Tibial nerve (tissue), 4 donors: ENCODE measurements around the gene CHN1. TPM values are rescaled to one million over a fixed set of nuclear protein-coding genes. Genes with fewer than 3 reads are reported as not detected.

ENCODE experiments used
- DNase-seq, 2 donors: peaks; one replicate each; pipeline ENCODE4 v3.0.0-alpha.2; 2019; ENCODE audit warnings: low spot score in 2 of 2
- H3K27ac ChIP-seq, 4 donors: fragments of 200-600 bp; sonication (generic) in 3 of 4; one replicate each; pipeline ENCODE4 v1.5.1; 2017 to 2019; ENCODE audit warnings: mild to moderate bottlenecking in 1 of 4
- H3K27me3 ChIP-seq, 2 donors: fragments of 200-600 bp; sonication (generic) in 1 of 2; one replicate each; pipeline versions ENCODE4 v1.5.1 to v1.6.0; 2017 to 2019
- H3K36me3 ChIP-seq, 3 donors: fragments of 200-600 bp; sonication (generic); one replicate each; pipeline ENCODE4 v1.5.1; 2018 to 2019
- H3K4me1 ChIP-seq, 4 donors: fragments of 200-600 bp; sonication (generic) in 3 of 4; one replicate each; pipeline ENCODE4 v1.5.1; 2017 to 2019
- H3K4me3 ChIP-seq, 4 donors: fragments of 200-600 bp; sonication (generic) in 3 of 4; one replicate each; pipeline ENCODE4 v1.5.1; 2017 to 2019; ENCODE audit warnings: mild to moderate bottlenecking in 1 of 4, moderate library complexity in 1 of 4
- H3K9me3 ChIP-seq, 4 donors: fragments of 200-600 bp; sonication (generic) in 3 of 4; one replicate each; pipeline ENCODE4 v1.5.1; 2017 to 2019
- EP300 ChIP-seq, 2 donors: sonication (generic); formaldehyde crosslinking; IDR thresholded peaks; one replicate each; pipeline ENCODE4 v1.6.1; 2017; ENCODE audit warnings: antibody characterized with exemption in 2 of 2, mild to moderate bottlenecking in 1 of 2
- POLR2A ChIP-seq, 2 donors: fragments of 450-650 bp; IDR thresholded peaks; one replicate each; pipeline ENCODE4 v1.6.1; 2017; ENCODE audit warnings: antibody characterized with exemption in 2 of 2, mild to moderate bottlenecking in 2 of 2, moderate library complexity in 2 of 2
- WGBS, 2 donors: methylation state at CpG; one replicate each; pipeline ENCODE4 v1.1.5; 2018; 5-methylcytosine and 5-hydroxymethylcytosine counted together
- total RNA-seq, 4 donors: library from RNA; depleted of rRNA; stranded (reverse); fragments of >200 nt; gene quantifications; one replicate each; pipeline ENCODE4 v1.1.0, GENCODE V29; 2016
- TF ChIP-seq, protein P1 (sequence below), 5 experiments: fragments of 200-600 bp in 3 of 5; fragments of 450-650 bp in 2 of 5; sonication (generic) in 3 of 5; IDR thresholded peaks; one replicate each; pipeline ENCODE4 v1.5.1; 2016 to 2019; ENCODE audit warnings: antibody characterized with exemption in 5 of 5, mild to moderate bottlenecking in 3 of 5, moderate library complexity in 2 of 5

Gene CHN1
- total RNA-seq, 4 donors from 2014 or later = 17.3 to 27.2 (median 23.8) TPM

DNA sequence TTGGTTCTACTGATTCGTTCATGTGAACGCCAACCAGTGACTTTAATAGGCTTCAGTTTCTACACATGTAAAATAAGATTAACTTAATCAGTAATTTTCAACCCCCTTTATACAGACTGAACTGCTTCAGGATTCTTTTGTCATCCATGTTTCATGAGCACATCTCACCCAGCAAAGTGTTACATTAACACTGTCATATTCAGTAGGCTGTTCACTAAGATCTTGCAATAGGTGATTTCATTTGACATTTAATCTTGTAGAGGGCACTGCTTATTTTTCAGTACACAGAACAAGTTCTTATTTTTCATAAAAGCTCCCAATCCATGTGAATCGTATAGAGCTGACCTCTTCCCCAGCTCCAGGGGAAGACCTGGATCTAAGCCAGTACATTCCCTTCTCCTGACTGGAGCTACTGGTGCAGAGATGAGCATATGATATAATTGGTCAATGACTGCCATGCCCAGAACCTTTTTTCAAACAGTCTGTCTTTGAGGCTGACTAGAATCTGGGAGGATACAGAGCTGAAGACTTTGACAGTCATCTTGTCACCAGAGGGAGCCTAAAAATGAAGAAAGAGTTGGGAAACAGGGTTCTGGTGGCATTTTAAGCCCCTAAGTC, 168.7 kb downstream of the CHN1 start:
- Histone ChIP-seq H3K27me3 (no peaks in the 10 kb centered on the region), H3K9me3 (no peaks in the 10 kb centered on the region), H3K4me1 (peaks cover 0 to 3% (median 0%) of the 10 kb centered on the region in 4 donors), H3K4me3 (no peak overlapping the region), H3K36me3 (no peaks in the 10 kb centered on the region), H3K27ac (peak overlapping the region in 1 of 4 donors; percentile 32)
- 72 to 75% methylated on average over 3 of the region's 3 CpGs for WGBS, 2 donors
- no peak for DNase-seq
- TF ChIP-seq, protein P1, sequence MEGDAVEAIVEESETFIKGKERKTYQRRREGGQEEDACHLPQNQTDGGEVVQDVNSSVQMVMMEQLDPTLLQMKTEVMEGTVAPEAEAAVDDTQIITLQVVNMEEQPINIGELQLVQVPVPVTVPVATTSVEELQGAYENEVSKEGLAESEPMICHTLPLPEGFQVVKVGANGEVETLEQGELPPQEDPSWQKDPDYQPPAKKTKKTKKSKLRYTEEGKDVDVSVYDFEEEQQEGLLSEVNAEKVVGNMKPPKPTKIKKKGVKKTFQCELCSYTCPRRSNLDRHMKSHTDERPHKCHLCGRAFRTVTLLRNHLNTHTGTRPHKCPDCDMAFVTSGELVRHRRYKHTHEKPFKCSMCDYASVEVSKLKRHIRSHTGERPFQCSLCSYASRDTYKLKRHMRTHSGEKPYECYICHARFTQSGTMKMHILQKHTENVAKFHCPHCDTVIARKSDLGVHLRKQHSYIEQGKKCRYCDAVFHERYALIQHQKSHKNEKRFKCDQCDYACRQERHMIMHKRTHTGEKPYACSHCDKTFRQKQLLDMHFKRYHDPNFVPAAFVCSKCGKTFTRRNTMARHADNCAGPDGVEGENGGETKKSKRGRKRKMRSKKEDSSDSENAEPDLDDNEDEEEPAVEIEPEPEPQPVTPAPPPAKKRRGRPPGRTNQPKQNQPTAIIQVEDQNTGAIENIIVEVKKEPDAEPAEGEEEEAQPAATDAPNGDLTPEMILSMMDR (IDR thresholded peaks at IDR 0.05) = no peak
- TF ChIP-seq POLR2A (IDR thresholded peaks at IDR 0.05) (no peak), EP300 (IDR thresholded peaks at IDR 0.05) (no peak)

DNA sequence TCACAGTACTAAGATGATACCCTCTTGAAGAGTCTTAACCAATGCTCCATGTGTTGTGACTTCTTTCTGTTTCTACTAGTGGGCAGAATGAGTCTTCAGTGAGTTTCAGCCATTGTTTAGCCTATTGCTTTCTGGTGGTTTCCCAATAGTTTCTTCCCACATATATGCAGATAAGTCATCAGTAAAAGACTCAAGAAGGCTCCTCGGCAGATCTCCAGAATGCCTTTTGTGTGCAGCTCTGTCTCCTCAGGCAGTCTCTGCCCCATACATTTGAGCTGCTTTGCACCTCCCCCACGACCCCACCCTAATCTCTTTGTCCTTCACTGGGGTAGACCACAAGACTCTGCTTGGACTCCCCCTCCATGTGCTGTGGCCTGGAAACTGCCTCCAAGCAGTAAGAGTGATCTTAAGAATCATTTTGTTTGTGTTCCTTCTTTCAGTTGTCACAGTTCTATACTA, 169.4 kb downstream of the CHN1 start:
- 38 to 52% methylated on average over 2 of the region's 2 CpGs for WGBS, 2 donors
- H3K9me3 ChIP-seq = no peaks in the 10 kb centered on the region
- no peak for TF ChIP-seq EP300 (IDR thresholded peaks at IDR 0.05)
- no peak for DNase-seq
- no peak overlapping the region for H3K4me3 ChIP-seq
- no peak overlapping the region for H3K27ac ChIP-seq
- H3K4me1 ChIP-seq = peaks cover 0 to 3% (median 0%) of the 10 kb centered on the region in 4 donors
- H3K36me3 ChIP-seq = no peaks in the 10 kb centered on the region
- H3K27me3 ChIP-seq = no peaks in the 10 kb centered on the region

DNA sequence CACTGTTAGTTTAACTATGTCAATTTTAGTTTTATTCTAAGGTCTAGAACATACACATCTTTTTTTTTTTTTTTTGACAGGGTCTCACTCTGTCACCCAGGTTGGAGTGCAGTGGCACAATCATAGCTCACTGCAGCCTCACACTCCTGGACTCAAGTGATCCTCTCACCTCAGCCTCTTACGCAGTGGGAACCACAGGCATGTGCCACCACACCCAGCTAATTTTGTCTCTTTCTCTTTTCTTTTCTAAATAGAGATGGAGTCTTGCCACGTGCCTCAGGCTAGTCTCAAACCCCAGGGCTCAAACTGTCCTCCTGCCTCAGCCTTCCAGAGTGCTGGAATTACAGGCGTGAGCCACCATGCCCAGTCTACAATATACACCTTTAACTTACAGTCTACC, 171.4 kb downstream of the CHN1 start:
- Histone ChIP-seq H3K36me3 (no peaks in the 10 kb centered on the region), H3K27me3 (no peaks in the 10 kb centered on the region), H3K4me1 (peaks cover 0 to 10% (median 4%) of the 10 kb centered on the region in 4 donors), H3K9me3 (no peaks in the 10 kb centered on the region), H3K4me3 (no peak overlapping the region), H3K27ac (no peak overlapping the region)
- 91 to 99% methylated on average over 3 of the region's 3 CpGs for WGBS, 2 donors
- no peak for DNase-seq
- TF ChIP-seq EP300 (IDR thresholded peaks at IDR 0.05) (no peak), POLR2A (IDR thresholded peaks at IDR 0.05) (no peak)
- TF ChIP-seq, protein P1 (IDR thresholded peaks at IDR 0.05) = no peak

DNA sequence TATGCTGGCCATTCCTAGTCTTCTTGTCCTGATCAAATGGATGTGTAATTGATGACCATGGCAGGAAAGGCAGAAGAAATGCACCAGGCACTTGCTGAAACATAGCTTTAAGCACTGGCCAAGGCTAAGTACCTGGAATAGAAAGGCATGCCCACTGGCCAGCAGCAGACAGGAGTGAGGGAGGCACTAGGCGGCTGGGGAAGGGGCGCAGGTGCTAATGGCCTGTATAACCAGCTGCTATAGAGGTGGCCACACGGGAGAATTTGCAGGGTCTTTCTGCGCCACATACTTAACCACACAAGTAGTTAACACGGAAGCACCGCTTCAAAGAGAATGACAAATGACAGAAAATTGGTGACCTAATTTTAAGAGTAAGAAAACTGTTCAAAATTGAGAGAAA, 174.6 kb downstream of the CHN1 start:
- DNase-seq = no peak
- Histone ChIP-seq H3K27ac (no peak overlapping the region), H3K27me3 (no peaks in the 10 kb centered on the region), H3K4me3 (no peak overlapping the region), H3K4me1 (peaks cover 0 to 40% (median 20%) of the 10 kb centered on the region in 4 donors), H3K9me3 (no peaks in the 10 kb centered on the region), H3K36me3 (no peaks in the 10 kb centered on the region)
- 90 to 95% methylated on average over 6 of the region's 6 CpGs for WGBS, 2 donors
- TF ChIP-seq POLR2A (IDR thresholded peaks at IDR 0.05) = no peak
- TF ChIP-seq, protein P1 (IDR thresholded peaks at IDR 0.05) = no peak
- TF ChIP-seq EP300 (IDR thresholded peaks at IDR 0.05) = no peak

DNA sequence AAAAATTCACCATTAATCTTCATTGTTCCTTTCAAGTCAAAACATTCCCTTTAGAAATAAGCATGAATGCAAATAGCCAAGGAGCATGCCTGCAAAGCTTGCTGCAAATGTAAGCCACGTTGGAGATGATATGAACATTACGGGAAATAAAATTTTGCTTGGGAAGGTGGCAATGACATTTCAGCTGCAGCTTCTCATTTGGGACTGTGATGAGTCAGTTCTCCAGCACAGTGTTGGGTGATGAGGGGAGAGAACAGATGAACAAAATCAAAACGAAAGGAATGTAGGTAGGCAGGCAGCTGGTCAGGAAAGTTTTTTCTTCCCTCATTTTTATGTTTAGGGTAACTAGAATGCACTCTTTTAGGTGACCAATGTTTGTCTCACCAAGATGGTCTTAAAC, 175.6 kb downstream of the CHN1 start:
- Histone ChIP-seq H3K4me3 (no peak overlapping the region), H3K27me3 (no peaks in the 10 kb centered on the region), H3K4me1 (peaks cover 0 to 40% (median 20%) of the 10 kb centered on the region in 4 donors), H3K9me3 (no peaks in the 10 kb centered on the region), H3K36me3 (no peaks in the 10 kb centered on the region), H3K27ac (peak overlapping the region in 1 of 4 donors; percentile 26)
- TF ChIP-seq EP300 (IDR thresholded peaks at IDR 0.05) = no peak
- TF ChIP-seq, protein P1 (IDR thresholded peaks at IDR 0.05) = no peak
- TF ChIP-seq POLR2A (IDR thresholded peaks at IDR 0.05) = no peak
- DNase-seq = no peak
- 68 to 72% methylated on average over 3 of the region's 3 CpGs for WGBS, 2 donors
